HG02973 (cell line): ENCODE data around the gene RAPGEF6.
"Not testable (repeated sequence)": the region's sequence is repeated elsewhere in the genome, so short reads cannot be mapped to it uniquely, and the experiment has no call there.

ENCODE experiments used
- ATAC-seq: cut with Tn5 transposase; IDR thresholded peaks from one replicate; pipeline ENCODE4 v1.9.1; 2021; ENCODE audit warnings: moderate library complexity; ENCODE audit not compliant: unreplicated experiment

Gene RAPGEF6

DNA sequence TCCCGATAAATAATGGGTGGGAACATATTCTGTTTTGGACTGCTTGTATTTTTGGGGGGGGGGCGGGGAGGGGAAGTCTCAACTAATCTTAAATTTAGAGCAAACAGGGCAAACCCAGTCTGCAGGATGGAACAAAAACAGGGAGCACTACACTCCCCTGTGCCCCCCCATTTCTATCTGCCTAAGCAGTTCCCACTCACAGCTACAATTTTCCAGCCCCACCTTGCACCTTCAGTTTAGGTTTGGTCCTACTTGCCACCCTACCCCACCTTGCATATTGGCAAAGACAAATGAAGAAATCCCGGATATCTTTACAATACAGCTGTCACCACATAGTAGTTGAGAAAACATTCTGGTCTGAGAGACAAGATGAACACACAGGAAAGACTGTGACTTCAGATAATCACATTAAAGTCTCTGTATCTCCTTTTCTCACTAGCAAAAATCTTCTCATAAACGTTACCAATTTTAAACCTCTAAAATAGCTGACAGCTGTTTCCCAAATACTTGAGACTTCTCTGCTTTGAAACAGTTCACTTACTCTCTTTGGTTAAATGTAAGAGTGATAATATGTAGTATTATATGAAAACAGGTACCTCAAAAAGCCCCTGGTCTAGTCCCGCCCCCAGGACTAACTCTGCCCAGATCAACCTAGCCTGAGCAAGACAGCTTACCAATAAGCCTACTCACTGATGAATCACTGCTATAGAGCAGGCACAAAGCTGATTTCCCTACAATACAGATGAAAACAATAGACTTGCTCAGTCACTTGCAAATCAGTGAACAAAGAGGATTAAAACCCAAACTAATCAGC lies 5.2 kb upstream of the RAPGEF6 start:
- no peak for ATAC-seq

DNA sequence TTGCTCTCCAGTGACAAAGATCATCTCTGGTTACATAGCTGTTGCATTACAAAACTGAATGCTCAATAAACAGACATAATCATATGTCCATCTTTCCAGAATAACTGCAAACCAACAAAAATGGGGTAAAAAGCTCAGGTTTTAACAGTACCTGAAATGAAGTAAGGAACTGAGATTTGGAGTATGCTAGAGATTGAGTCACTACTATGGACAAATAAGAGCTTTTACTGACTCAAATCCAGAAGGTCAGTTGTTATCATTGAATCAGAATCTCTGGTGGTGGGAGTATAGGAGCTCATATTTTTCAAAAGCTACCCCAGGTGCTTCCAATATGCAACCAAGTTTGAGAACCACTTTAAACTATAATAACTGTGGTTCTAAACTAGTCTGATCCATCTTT lies 4.1 kb upstream of the RAPGEF6 start:
- ATAC-seq: no peak

DNA sequence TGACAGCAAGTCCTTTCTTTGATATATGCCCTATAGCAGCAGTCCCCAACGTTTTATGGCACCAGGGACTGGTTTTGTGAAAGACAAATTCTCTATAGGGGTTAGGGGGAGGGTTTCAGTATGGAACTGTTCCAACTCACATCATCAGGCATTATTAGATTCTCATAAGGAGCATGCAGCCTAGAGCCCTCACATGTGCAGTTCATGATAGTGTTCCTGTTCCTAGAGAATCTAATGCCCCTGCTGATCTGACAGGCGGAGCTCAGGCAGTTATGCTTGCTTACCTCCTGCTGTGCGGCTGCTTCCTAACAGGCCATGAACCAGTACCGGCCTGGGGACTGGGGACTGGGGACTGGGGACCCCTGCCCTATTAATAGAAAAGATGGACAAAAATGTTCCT lies 2.7 kb upstream of the RAPGEF6 start:
- ATAC-seq: no peak

DNA sequence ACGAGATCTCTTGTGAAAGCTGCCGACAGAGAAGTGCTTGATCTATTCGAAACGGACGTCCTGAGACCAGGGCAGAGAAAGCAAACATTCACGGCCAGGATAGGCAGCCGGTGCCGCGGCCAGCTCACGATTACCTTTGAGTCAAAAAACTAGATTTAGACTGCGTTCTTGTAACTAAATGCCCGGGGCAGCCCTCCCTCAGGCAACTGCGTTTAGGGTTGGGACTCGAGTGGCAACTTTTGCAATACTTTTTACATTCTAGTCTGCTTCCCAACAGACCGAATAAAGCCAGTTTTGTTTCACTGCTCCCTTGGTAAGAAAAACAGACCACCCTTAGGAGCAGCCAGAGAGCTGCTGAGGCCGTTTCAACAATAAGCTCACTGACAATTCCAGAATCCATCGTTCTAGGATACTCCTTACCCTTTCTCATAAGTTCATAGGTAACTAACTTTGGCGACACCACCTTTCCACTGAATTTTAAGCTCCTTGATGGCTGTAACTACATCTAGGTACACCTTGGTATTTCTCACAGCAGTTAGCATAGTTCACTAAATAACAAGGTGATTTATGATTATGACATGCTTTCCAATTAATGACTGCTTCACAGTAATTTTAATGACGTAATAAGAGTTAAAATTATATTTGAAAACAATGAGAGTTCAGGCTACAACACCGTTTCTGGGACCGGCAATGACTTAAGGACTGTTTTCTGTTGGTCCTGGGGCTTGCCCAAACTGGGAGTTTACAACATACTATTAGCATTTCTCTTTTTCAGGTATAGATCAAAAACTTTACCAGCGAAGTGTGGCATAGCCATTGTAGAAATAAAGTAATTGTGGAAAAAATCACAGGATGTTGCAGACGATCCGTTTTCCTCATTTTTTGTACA lies 899 bp upstream of the RAPGEF6 start:
- peak; percentile 5 for ATAC-seq

DNA sequence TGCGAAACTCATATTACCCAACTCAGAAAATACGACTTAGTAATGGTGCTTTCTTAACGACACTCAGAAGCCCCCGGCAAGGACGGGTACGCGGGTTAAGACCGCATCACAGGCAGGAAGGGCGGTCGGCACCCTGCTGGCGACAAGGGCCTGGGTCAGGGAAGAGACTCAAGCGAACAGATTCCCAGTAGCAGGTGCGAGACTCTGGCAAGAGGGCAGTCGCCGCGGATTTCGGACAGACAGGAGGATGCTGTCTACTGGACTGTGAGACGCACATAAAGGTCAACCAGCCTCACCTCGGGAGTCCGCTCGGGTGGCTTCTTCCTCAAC lies 398 bp downstream of the RAPGEF6 start:
- ATAC-seq: peak; percentile 18

DNA sequence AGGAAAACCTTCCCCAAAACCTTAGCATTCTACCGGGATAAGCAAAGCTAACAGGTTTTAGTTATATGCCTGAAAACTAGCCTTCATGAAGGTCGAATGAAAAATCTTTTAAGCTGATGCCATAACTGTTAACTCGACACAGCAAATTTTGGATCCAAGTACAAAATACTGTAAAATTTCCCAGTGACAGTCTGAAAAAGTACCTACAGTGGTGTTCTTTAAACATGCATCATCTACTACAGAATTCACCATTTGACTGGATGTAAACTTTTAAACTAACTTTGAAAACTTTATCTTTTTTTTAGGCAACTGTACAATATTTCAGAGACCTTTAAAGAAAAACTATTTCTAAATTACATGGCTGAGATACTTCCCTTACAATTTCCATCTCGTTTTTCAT lies 791 bp downstream of the RAPGEF6 start:
- no peak for ATAC-seq

DNA sequence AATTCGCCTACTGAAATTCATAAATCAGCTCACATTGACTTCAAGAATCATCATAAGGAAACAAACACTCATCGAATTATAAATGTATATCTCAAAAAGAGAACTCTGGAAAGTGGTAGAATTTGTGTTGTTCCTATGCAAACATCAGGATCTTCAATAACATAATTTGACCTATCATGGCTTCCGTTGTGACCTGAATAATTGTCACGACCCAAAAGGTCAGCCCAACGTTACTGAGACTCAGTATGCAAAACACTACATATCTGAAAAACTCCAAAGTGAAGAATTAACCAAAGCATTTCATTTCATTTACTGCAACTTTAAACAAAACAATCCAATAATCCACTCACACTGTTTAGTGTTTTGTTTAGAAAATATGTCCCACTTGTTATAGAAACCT lies 1.2 kb downstream of the RAPGEF6 start:
- ATAC-seq: no peak

DNA sequence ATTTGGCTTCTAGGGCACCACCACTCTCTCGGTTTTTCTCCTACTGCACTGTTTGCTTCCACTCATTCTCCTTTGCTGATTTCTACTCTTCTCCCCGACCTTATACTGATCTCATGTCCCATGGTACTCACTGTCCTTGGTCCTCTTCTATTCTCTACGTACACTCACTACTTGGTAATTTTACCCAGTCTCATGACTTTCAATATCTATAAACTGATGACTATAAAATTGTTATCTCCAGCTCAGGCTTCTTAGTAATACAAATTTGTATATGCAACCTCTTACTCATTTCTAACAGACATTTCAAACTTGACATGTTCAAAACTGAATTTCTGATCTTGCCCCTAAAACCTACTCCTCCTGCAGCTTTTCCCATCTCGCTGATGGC lies 4.1 kb downstream of the RAPGEF6 start:
- ATAC-seq: no peak

DNA sequence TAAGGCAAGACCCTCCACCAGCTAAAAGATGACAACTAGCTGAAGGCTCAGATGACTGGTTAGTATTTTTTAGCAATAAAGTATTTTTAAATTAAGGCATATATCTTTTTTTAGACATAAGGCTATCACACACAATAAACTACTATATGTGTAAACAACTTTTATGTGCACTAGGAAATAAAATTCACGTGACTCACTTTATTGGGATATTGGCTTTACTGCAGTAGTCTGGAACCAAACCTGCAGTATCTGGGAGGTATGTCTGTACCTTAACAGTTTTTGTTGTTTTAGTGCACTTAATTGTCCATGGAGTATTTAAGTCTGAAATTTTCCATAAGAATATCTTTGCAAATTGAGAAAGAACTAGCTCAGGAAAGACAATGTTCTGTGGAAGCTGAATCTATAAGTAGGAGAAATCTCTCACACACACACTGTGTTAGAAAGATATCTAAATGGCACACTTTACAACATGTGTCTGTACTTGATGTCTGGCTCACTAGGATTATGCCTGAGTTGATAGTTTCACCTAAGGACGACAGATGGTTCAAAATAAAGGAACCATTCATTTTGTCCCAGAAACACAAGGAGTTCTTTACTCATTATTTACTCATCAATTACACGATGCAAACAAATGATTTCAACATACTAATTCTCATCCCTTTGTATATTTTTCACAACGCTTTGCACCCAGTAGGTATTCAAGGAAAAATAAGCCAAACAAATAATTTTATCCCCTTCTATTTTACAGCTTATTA lies 4.6 kb downstream of the RAPGEF6 start:
- no peak for ATAC-seq

DNA sequence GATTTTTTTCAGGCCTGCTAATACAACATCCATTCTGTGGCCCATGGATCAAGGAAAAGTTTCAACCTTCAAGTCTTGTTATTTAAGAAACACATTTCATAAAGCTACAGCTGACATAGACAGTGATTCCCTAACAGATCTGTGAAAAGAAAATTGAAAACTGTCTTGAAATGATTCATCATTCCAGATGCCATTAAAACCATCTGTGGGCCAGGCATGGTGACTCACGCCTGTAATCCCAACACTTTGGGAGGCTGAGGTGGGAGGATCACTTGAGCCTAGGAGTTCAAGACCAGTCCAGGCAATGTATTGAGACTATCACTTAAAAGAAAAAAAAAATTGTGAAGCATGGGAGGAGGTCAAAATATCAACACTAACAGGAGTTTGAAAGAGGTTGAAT lies 6.0 kb downstream of the RAPGEF6 start:
- no peak for ATAC-seq

DNA sequence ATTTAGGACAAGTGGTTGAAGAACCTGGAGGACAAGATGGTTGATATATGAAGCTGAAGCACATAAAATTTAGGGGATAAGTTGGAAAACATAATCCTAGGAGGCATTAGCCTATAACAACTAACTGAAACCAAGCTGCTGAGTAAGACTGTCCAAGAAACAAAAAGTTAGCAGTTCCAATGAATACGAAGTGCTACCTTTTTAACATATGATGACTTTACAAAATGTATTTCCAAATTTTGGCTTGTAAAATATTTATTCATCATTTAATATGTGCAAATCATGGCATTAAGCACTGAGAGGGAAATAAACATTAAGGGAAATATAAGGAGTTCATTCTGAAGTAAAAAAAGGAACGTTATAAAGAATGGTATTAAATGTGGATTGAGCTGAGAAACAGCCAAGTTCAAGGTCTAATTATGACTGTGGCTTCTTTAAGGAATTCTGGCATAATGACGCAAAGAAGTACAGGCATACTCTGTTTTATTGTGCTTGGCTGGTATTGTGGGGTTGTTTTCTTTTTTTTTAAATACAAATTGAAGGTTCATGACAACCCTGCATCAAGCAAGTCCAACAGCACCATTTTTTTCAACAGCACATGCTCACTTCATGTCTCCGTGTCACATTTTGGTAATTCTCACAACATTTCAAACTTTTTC lies 7.7 kb downstream of the RAPGEF6 start:
- no peak for ATAC-seq

DNA sequence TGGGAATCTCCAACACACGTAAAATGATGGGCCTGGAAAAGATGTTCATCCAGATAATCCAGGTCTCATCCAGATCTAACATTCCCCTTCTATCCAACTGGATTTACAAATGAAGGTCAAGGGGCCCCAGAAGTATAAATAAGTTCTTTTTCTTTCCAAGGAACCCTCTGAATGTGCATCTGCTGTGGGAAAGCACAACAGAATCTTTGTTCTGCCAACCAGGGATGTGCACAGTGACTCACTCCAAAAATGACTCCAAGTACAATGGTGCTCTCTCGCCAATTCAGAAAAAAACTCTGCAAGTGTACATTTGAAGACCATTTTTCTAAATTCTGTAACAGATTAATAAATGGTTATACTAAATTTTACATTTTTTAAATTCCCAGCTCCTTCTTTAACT lies 12.4 kb downstream of the RAPGEF6 start:
- ATAC-seq: no peak

DNA sequence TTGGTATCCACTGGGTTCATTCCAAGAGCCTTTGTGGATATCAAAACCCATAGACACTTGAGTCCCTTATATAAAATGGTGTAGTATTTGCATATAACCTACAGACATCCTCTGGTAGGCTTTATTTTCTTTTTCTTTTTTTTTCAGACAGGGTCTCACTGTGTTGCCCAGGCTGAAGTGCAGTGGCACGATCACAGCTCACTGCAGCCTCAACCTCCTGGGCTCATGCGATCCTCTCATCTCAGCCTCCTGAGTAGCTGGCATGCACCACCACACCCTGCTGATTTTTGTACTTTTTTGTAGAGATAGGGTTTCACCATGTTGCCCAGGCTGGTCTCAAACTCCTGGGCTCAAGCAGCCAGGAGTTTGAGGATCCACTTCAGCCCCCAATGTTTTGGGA lies 13.9 kb downstream of the RAPGEF6 start:
- ATAC-seq: not testable (repeated sequence)

DNA sequence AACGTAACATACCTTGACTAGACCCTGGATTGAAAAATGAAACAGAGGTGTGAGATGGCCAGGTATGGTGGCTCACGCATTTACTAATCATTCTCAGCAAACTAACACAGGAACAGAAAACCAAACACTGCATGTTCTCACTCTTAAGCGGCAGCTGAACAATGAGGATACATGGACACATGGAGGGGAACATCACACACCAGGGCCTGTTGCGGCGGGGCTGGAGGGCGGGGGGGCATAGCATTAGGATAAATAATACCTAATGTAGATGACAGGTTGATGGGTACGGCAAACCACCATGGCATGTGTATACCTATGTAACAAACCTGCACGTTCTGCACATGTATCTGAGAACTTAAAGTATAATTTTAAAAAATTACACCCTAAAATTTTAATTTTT lies 15.9 kb downstream of the RAPGEF6 start:
- no peak for ATAC-seq

DNA sequence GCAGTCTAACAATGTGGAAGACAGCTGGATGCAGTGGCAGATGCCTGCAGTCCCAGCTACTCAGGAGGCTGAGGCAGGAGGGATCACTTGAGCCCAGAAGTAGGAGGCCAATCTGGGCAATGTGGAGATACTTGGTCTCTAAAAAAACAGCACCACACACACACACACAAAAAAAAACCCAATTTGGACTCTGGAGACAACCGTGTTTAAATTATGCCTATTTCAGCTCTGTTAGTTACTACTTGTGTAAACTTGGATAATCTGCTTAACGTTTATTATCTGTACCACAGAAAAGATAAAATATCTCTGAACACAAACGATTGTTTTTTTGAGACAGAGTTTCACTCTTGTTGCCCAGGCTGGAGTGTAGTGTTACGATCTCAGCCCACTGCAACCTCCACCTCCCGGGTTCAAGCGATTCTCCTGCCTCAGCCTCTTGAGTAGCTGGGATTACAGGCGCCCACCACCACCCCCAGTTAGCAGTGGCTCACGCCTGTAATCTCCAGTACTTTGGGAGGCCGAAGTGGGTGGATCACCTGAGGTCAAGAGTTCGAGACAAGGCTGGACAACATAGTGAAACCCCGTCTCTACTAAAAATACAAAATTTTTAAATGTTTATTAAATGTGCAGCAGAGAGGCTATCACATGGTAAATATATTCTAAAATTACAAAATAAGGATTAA lies 17.7 kb downstream of the RAPGEF6 start:
- ATAC-seq: no peak

DNA sequence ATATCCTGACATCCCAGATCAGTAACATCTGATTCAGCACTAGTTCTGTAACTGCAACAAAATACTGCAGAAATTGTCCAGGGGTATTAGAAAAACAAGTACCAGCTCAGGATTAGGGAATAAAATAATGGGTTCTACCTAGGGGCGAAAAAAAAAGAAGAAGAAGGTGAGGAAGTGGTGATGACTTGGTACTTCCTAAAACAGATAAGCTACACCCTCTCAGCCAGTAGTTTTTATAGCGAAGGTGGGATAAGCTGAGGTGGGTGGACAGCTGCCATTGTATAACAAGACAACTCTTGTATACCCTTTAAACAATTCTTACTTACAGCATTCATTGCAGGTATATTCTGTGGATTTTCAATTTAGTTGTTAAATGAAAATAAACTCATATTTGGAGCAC lies 19.1 kb downstream of the RAPGEF6 start:
- no peak for ATAC-seq

DNA sequence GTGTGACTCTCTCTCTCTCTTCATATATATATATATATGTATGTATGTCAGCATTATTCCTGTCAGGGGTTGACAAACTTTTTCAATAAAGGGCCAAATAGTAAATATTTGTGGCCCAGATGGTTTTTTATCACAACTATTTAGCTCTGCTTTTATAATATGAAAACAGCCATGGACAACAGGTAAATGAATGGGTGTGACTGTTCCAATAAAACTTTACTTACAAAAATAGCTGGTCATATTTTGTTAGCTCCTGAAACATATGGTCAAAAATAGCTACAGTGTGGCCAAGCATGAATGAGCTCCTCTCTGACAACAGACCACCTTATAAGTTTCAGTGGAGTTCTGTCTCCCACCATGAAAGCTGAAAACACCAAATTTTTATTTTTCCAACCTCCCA lies 21.6 kb downstream of the RAPGEF6 start:
- ATAC-seq: no peak

DNA sequence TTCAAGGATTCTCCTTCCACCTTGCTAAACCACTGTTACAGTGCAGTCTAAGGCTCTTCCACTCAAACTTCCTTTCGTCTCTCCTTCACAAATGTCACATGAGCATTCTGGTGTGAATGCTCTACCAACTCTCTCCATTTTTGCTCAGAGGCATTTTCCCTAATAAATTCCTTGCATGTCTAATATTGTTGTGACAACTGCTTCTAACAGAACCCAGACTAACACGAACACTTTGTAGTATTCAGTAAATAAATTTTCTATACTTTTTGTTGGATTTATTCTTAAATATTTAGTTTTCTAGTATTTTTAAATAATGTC lies 24.0 kb downstream of the RAPGEF6 start:
- no peak for ATAC-seq

DNA sequence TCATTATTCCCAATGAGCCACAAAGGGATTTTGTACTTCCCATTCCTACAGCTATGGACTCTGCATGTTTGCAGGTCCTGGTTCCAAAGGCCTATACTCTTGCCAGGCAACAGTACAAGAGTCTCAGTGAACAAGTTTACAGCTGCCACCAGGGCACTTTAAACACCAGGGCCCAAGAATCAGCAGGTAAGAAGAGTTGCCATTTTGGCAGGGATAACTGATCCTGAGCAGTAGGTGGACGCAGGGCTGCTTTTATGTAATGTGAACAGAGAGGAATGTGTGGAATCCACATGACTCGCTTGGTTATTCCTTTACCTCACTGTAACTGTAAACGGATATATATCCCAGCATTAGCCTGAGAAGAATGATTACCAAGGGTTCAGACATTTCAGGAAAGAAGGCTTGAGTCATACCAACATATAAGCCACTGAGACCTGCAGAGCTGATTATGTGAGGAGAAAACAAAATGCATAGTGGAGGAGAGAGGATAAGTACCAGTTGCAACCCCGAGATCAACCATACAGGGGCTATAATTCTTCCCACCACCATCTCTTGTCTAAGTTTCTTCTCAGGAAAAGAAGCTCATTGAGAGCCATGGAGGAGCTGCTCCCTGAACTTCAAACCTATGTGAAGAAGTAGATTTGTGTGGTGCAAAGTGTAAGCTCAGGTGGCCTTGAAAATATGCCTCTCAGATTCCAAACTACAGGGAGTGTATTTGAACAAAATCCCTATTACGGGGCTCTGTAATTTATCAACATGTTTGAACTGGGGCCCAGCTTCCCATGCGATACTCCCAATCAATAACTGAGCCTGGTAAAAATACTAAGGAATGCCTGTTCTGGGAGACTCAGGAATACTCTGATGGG lies 24.6 kb downstream of the RAPGEF6 start:
- ATAC-seq: no peak

DNA sequence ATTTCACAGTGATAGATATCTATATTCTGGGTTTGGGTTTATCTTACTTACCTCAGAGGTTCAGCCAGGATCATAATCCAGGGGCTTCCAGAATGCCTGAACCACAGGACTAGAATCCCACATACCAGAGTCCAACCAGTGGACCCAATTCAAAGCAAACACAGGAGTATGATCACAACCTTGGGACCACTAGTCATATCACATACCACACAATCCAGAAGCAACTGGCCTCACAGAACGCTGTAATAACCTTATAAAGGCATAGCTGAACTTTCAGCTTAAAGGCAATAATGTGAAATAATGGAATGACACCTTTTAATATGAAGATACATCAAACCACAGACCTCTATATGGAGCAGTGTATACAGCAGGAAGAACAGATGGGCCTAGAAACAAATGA lies 25.3 kb downstream of the RAPGEF6 start:
- no peak for ATAC-seq
